Gastroesophageal sphincter (tissue), 4 donors: ENCODE data around the gene FCN3. TPM values are rescaled to one million over a fixed set of nuclear protein-coding genes. Genes with fewer than 3 reads are reported as not detected.
A peak's percentile ranks its signal among the peaks of the same experiment; 100 is the strongest.

ENCODE experiments used
- ATAC-seq: fragments of 150-250 bp; one replicate; pipeline ENCODE4 v1.9.1; 2016; ENCODE audit warnings: mild to moderate bottlenecking, moderate library complexity
- H3K27ac ChIP-seq, 4 donors: fragments of 200-600 bp; sonication (generic) in 3 of 4; 1 replicate in 3 of 4; 2 replicates in 1 of 4; pipeline ENCODE4 v1.5.1; 2016 to 2019
- H3K27me3 ChIP-seq: fragments of 200-600 bp; sonication (generic); one replicate; pipeline ENCODE4 v1.5.1; 2019
- H3K36me3 ChIP-seq, 2 donors: fragments of 200-600 bp; sonication (generic); one replicate each; pipeline ENCODE4 v1.5.1; 2019; ENCODE audit warnings: control low read depth in 1 of 2
- H3K4me1 ChIP-seq, 3 donors: fragments of 200-600 bp; sonication (generic); 1 replicate in 2 of 3; 2 replicates in 1 of 3; pipeline ENCODE4 v1.5.1; 2016 to 2019; ENCODE audit warnings: control low read depth in 2 of 3
- H3K4me3 ChIP-seq, 2 donors: fragments of 200-600 bp; sonication (generic); one replicate each; pipeline ENCODE4 v1.5.1; 2019; ENCODE audit warnings: mild to moderate bottlenecking in 1 of 2, moderate library complexity in 1 of 2
- H3K9me3 ChIP-seq, 3 donors: fragments of 200-600 bp; sonication (generic); one replicate each; pipeline ENCODE4 v1.5.1; 2017 to 2019; ENCODE audit warnings: control low read depth in 2 of 3
- CTCF ChIP-seq, 4 experiments: fragments of 200-600 bp in 2 of 4; fragments of 450-650 bp in 2 of 4; sonication (generic) in 1 of 4; IDR thresholded peaks; one replicate each; pipeline ENCODE4 v1.5.1; 2017 to 2019; ENCODE audit warnings: antibody characterized with exemption in 4 of 4, mild to moderate bottlenecking in 2 of 4, moderate library complexity in 2 of 4
- EP300 ChIP-seq: sonication (generic); formaldehyde crosslinking; IDR thresholded peaks from one replicate; pipeline ENCODE4 v1.6.1; 2017; ENCODE audit warnings: antibody characterized with exemption, mild to moderate bottlenecking
- POLR2A ChIP-seq, 2 donors: fragments of 450-650 bp; IDR thresholded peaks; one replicate each; pipeline ENCODE4 v1.6.1; 2017; ENCODE audit warnings: antibody characterized with exemption in 2 of 2, mild to moderate bottlenecking in 2 of 2, moderate library complexity in 1 of 2
- POLR2AphosphoS5 ChIP-seq: sonication (generic); formaldehyde crosslinking; IDR thresholded peaks from one replicate; pipeline ENCODE4 v1.6.1; 2017; ENCODE audit warnings: antibody characterized with exemption
- WGBS, 2 donors: methylation state at CpG; one replicate each; pipeline ENCODE4 v1.1.5; 2018; ENCODE audit warnings: low coverage in 1 of 2; 5-methylcytosine and 5-hydroxymethylcytosine counted together
- total RNA-seq, 4 donors: library from RNA; depleted of rRNA; stranded (reverse); fragments of >200 nt; gene quantifications; one replicate each; pipeline ENCODE4 v1.1.0, GENCODE V29; 2016

The FCN3 gene
- total RNA-seq, 4 donors from 2014 or later: 4.6 to 11.5 (median 6.3) TPM

- no peaks in the 10 kb centered on the region for H3K9me3 ChIP-seq
- peaks cover 0 to 94% of the 10 kb centered on the region in 2 donors for H3K36me3 ChIP-seq
- no peak for ATAC-seq
- peak overlapping the region in 1 of 2 donors; percentile 31 for H3K4me3 ChIP-seq
- H3K27me3 ChIP-seq: no peaks in the 10 kb centered on the region
- peak overlapping the region in 1 of 4 donors; percentile 29 for H3K27ac ChIP-seq
- peaks cover 2 to 55% (median 12%) of the 10 kb centered on the region in 3 donors for H3K4me1 ChIP-seq
- TF ChIP-seq CTCF (IDR thresholded peaks at IDR 0.05): no peak
- no peak for TF ChIP-seq EP300
- TF ChIP-seq POLR2AphosphoS5: no peak
- TF ChIP-seq POLR2A (IDR thresholded peaks at IDR 0.05): no peak
- WGBS, 2 donors: no CpG with 5 or more reads among the region's 71 CpGs
These were observed 14.2 kb downstream of the FCN3 start for GRCh38 chr1:27360159-27361043.

GRCh38 chr1:27359822-27360158, 14.8 kb downstream of the FCN3 start:
- ATAC-seq: no peak
- Histone ChIP-seq H3K36me3 (peaks cover 0 to 100% of the 10 kb centered on the region in 2 donors), H3K27me3 (no peaks in the 10 kb centered on the region), H3K4me1 (peaks cover 0 to 48% (median 10%) of the 10 kb centered on the region in 3 donors), H3K27ac (no peak overlapping the region), H3K9me3 (no peaks in the 10 kb centered on the region), H3K4me3 (no peak overlapping the region)
- TF ChIP-seq EP300 (no peak), CTCF (IDR thresholded peaks at IDR 0.05) (no peak), POLR2AphosphoS5 (no peak), POLR2A (IDR thresholded peaks at IDR 0.05) (no peak)
- no CpG with 5 or more reads among the region's 9 CpGs for WGBS, 2 donors

GRCh38 chr1:27358928-27359313, 15.7 kb downstream of the FCN3 start:
- peaks cover 0 to 100% of the 10 kb centered on the region in 2 donors for H3K36me3 ChIP-seq

GRCh38 chr1:27358038-27358927, 16.3 kb downstream of the FCN3 start:
- H3K9me3 ChIP-seq: no peaks in the 10 kb centered on the region
- no peak for TF ChIP-seq POLR2AphosphoS5
- TF ChIP-seq CTCF (IDR thresholded peaks at IDR 0.05): no peak
- TF ChIP-seq EP300: no peak
- no peak for TF ChIP-seq POLR2A (IDR thresholded peaks at IDR 0.05)
- no peak overlapping the region for H3K27ac ChIP-seq
- 84 to 96% methylated on average over 3 to 9 of the region's 21 CpGs for WGBS, 2 donors
- H3K4me1 ChIP-seq: peaks cover 0 to 33% (median 3%) of the 10 kb centered on the region in 3 donors
- ATAC-seq: no peak
- H3K36me3 ChIP-seq: peaks cover 0 to 100% of the 10 kb centered on the region in 2 donors
- no peak overlapping the region for H3K4me3 ChIP-seq
- H3K27me3 ChIP-seq: no peaks in the 10 kb centered on the region

More at GRCh38 chr1:27358928-27359313, 15.7 kb downstream of the FCN3 start:
- no peak for TF ChIP-seq POLR2AphosphoS5
- no peak for TF ChIP-seq CTCF (IDR thresholded peaks at IDR 0.05)
- no peak for TF ChIP-seq POLR2A (IDR thresholded peaks at IDR 0.05)
- no peak for TF ChIP-seq EP300
- Histone ChIP-seq H3K4me1 (peaks cover 0 to 40% (median 3%) of the 10 kb centered on the region in 3 donors), H3K9me3 (no peaks in the 10 kb centered on the region), H3K4me3 (no peak overlapping the region), H3K27me3 (no peaks in the 10 kb centered on the region), H3K27ac (no peak overlapping the region)
- no peak for ATAC-seq
- whole genome bisulfite sequencing, 2 donors: 95 to 96% methylated on average over 3 to 5 of the region's 5 CpGs
